Measurements from ENCODE around the gene STMN3. TPM values are rescaled to one million over a fixed set of nuclear protein-coding genes. Genes with fewer than 3 reads are reported as not detected.
"Not testable (repeated sequence)": the region's sequence is repeated elsewhere in the genome, so short reads cannot be mapped to it uniquely, and the experiment has no call there.

STMN3 gene
- total RNA-seq, 4 donors from 2014 or later, result 9.2 to 30.5 (median 20.9) TPM

DNA sequence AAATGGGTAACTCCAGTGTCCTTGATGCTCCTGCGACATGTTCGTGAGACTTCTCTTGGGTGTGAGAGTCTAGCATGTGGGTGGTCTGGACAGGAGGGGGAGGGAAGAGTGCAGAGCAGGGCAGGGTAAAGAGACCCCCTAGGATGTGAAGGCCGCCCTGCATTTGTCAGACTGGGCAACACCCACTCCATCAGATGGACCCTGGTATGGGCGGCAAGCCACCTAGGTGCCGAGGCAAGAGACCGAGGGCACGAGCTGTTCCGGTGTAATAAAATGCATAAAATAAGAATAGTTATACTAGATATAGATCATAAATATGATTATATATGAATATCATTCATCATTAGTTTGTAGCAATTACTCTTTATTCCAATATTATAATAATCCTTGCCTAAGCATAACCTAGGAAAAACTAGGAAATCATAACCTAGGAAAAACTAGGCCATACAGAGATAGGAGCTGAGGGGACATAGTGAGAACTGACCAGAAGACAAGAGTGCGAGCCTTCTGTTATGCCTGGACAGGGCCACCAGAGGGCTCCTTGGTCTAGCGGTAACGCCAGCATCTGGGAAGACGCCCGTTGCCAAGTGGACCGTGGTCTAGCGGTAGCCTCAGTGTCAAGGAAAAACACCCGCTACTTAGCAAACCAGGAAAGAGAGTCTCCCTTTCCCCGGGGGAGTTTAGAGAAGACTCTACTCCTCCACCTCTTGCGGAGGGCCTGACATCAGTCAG is 39.2 kb downstream of the STMN3 start:
- H3K9me3 ChIP-seq; DNase-seq; H3K36me3 ChIP-seq; H3K27ac ChIP-seq; H3K4me1 ChIP-seq; H3K27me3 ChIP-seq; H3K4me3 ChIP-seq; intact Hi-C loops (cut with DNase I; ENCODE audit: low total_unique reads): not testable (repeated sequence)
- TF ChIP-seq, protein P1, sequence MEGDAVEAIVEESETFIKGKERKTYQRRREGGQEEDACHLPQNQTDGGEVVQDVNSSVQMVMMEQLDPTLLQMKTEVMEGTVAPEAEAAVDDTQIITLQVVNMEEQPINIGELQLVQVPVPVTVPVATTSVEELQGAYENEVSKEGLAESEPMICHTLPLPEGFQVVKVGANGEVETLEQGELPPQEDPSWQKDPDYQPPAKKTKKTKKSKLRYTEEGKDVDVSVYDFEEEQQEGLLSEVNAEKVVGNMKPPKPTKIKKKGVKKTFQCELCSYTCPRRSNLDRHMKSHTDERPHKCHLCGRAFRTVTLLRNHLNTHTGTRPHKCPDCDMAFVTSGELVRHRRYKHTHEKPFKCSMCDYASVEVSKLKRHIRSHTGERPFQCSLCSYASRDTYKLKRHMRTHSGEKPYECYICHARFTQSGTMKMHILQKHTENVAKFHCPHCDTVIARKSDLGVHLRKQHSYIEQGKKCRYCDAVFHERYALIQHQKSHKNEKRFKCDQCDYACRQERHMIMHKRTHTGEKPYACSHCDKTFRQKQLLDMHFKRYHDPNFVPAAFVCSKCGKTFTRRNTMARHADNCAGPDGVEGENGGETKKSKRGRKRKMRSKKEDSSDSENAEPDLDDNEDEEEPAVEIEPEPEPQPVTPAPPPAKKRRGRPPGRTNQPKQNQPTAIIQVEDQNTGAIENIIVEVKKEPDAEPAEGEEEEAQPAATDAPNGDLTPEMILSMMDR (IDR thresholded peaks at IDR 0.05), result peak in 2 of 4 experiments; percentile 19 to 20

DNA sequence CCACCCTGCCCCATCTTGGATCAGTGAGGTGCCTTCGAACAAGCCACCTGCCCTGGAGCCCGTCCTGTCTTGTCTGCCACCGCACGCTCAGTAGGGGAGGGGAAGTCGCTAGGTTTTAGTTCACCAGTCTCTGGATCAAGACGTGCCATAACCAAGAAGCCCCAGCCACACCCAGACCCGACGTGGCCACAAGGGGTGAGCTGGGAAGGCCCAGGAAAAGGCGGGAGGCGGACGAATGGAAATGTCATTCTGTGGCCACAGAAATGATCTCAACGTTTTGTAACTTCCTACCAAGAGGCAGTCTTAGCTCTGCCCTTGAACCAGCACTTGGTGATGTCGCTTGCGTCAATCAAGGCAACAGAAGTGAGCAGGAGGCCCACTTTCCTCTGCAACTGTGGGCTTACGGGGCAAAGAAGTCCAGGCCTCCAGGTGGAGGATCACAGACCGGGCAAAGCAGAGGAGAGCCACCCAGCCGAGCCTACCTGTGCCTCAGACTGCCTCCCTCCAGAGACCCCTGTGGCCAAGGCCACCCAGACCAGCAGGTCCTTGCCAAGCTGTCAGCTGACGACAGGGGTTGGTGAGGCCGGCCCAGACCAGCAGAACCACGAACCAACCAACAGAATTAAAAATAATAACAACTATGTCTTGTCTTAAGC is 40.8 kb downstream of the STMN3 start:
- DNase-seq, result no peak
- Histone ChIP-seq H3K9me3 (no peaks in the 10 kb centered on the region), H3K4me3 (no peak overlapping the region), H3K4me1 (no peaks in the 10 kb centered on the region), H3K36me3 (no peaks in the 10 kb centered on the region), H3K27ac (no peak overlapping the region), H3K27me3 (no peaks in the 10 kb centered on the region)
- intact Hi-C loops (cut with DNase I; ENCODE audit: low total_unique reads), result no loop called here
- TF ChIP-seq, protein P1 (IDR thresholded peaks at IDR 0.05), result no peak
- no peak for TF ChIP-seq POLR2A (IDR thresholded peaks at IDR 0.05)

DNA sequence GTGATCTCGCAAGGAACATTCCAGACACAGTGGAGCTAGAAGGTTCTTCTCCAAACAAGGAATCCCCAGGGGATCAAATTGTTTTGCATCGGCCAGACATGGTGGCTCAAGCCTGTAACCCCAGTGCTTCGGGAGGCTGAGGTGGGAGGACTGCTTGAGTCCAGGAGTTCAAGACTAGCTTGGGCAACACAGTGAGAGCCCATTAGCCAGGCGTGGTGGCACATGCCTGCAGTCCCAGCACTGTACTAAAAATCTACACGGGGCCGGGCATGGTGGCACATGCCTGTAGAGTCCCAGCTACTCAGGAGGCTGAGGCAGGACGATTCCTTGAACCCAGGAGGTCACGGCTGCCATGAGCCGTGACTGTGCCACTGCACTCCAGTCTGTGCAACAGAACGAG is 41.6 kb downstream of the STMN3 start:
- Histone ChIP-seq H3K9me3 (no peaks in the 10 kb centered on the region), H3K4me1 (no peaks in the 10 kb centered on the region), H3K4me3 (no peak overlapping the region), H3K27ac (no peak overlapping the region), H3K27me3 (no peaks in the 10 kb centered on the region), H3K36me3 (no peaks in the 10 kb centered on the region)
- intact Hi-C loops (cut with DNase I; ENCODE audit: low total_unique reads), result no loop called here
- no peak for TF ChIP-seq POLR2A (IDR thresholded peaks at IDR 0.05)
- TF ChIP-seq, protein P1 (IDR thresholded peaks at IDR 0.05), result no peak
- no peak for DNase-seq

DNA sequence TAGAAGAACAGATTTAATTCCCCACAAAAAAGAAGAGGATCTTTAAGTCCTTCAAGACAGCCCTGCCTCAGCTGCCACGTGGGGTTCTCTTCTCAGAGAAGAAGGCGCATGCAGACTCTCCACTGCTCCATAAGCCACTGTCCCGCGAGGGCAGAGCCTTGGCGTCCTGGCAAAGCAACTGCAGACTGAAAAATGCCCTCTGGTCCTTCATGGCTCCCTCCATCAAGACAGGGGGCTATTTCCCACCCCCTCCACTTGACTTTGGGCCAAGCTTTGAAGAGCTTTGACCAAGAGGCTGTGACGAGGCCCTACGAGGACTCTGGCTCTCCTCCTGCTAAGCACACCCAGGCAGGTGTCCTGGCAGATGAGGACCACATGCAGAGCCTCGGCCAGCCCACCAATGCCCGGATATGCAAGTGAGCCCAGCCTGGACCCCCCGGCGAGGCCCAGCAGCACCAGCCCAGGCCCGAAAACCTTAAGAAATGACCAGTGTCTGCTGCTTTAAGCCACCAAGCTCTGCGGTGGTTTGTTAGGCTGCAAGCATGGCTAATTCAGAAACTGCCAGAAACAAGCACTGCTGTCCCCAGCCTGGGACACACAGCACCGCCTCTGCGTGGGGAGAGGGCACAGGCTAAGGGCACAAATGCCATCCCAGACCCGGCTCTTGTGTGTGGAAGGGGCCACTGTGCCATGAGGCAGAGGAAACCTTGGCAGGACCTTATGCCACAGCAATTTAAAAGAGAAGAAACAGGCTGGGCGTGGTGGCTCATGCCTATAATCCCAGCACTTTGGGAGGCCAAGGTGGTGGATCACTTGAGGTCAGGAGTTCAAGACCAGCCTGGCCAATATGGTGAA is 42.4 kb downstream of the STMN3 start:
- Histone ChIP-seq H3K36me3 (no peaks in the 10 kb centered on the region), H3K9me3 (no peaks in the 10 kb centered on the region), H3K4me3 (no peak overlapping the region), H3K27me3 (no peaks in the 10 kb centered on the region), H3K4me1 (no peaks in the 10 kb centered on the region), H3K27ac (no peak overlapping the region)
- no peak for DNase-seq
- intact Hi-C loops (cut with DNase I; ENCODE audit: low total_unique reads), result no loop called here
- no peak for TF ChIP-seq POLR2A (IDR thresholded peaks at IDR 0.05)
- TF ChIP-seq, protein P1 (IDR thresholded peaks at IDR 0.05), result no peak

DNA sequence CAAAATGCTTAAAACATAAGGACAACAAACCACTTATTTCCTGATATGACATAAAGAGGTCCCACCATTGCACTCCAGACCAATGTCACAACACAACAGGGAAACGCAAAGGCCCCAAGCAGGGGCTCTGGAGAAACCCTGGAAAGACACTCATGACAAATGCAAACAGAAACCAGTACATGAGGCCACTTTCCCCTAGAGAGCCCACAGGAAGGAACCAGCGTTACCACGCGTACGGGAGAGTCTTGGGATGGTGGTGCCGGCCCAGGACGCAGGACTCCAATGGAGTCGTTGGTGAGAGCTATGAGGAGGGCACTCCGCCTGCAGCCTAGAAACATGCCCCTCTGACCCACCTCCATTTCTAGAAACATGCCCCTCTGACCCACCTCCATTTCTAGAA is 46.5 kb downstream of the STMN3 start:
- no peaks in the 10 kb centered on the region for H3K4me1 ChIP-seq
- H3K9me3 ChIP-seq, result no peaks in the 10 kb centered on the region
- TF ChIP-seq POLR2A (IDR thresholded peaks at IDR 0.05), result no peak
- TF ChIP-seq, protein P1 (IDR thresholded peaks at IDR 0.05), result no peak
- no peaks in the 10 kb centered on the region for H3K36me3 ChIP-seq
- intact Hi-C loops (cut with DNase I; ENCODE audit: low total_unique reads), result no loop called here
- H3K27me3 ChIP-seq, result no peaks in the 10 kb centered on the region
- no peak for DNase-seq
- H3K4me3 ChIP-seq, result no peak overlapping the region
- H3K27ac ChIP-seq, result no peak overlapping the region

Measured in uterus (tissue), 4 donors.